ENCODE measurements around the gene TCERG1L.

GRCh38 chr10:131254859-131255252 lies 56.7 kb downstream of the TCERG1L start:
- TF ChIP-seq CTCF (IDR thresholded peaks at IDR 0.05) = no peak
- no peak for TF ChIP-seq POLR2A (IDR thresholded peaks at IDR 0.05)
